ENCODE data around the gene JAM3. TPM values are rescaled to one million over a fixed set of nuclear protein-coding genes. Genes with fewer than 3 reads are reported as not detected.
A peak's percentile ranks its signal among the peaks of the same experiment; 100 is the strongest.
"Not testable (repeated sequence)": the region's sequence is repeated elsewhere in the genome, so short reads cannot be mapped to it uniquely, and the experiment has no call there.

JAM3 gene
- total RNA-seq, 1 experiment from 2014 or later = 34.4 TPM

GRCh38 chr11:134086376-134086775 is 17.5 kb downstream of the JAM3 start:
- no peak for DNase-seq
- Histone ChIP-seq H3K27me3 (ENCODE audit: control insufficient read depth, insufficient read depth, low read length) (no peaks in the 10 kb centered on the region), H3K36me3 (replicated peaks; ENCODE audit: control insufficient read depth, insufficient read depth, low read length) (no peaks in the 10 kb centered on the region), H3K4me3 (ENCODE audit: insufficient read depth, low read depth, low read length) (no peak overlapping the region)

- not testable (repeated sequence) for H3K36me3 ChIP-seq (replicated peaks; ENCODE audit: control insufficient read depth, insufficient read depth, low read length); DNase-seq; H3K27me3 ChIP-seq (ENCODE audit: control insufficient read depth, insufficient read depth, low read length); H3K4me3 ChIP-seq (ENCODE audit: insufficient read depth, low read depth, low read length)
Observed at GRCh38 chr11:134092006-134092405, 23.1 kb downstream of the JAM3 start.

GRCh38 chr11:134097166-134097565 is 28.3 kb downstream of the JAM3 start:
- Histone ChIP-seq H3K4me3 (ENCODE audit: insufficient read depth, low read depth, low read length) (no peak overlapping the region), H3K27me3 (ENCODE audit: control insufficient read depth, insufficient read depth, low read length) (no peaks in the 10 kb centered on the region), H3K36me3 (replicated peaks; ENCODE audit: control insufficient read depth, insufficient read depth, low read length) (no peaks in the 10 kb centered on the region)
- no peak for DNase-seq

- no peaks in the 10 kb centered on the region for H3K36me3 ChIP-seq (replicated peaks; ENCODE audit: control insufficient read depth, insufficient read depth, low read length)
- H3K4me3 ChIP-seq (ENCODE audit: insufficient read depth, low read depth, low read length) = no peak overlapping the region
- H3K27me3 ChIP-seq (ENCODE audit: control insufficient read depth, insufficient read depth, low read length) = no peaks in the 10 kb centered on the region
- peak; percentile 30 for DNase-seq
Observed at GRCh38 chr11:134098566-134099184, 29.8 kb downstream of the JAM3 start.

- no peaks in the 10 kb centered on the region for H3K27me3 ChIP-seq (ENCODE audit: control insufficient read depth, insufficient read depth, low read length)
- H3K4me3 ChIP-seq (ENCODE audit: insufficient read depth, low read depth, low read length) = no peak overlapping the region
- H3K36me3 ChIP-seq (replicated peaks; ENCODE audit: control insufficient read depth, insufficient read depth, low read length) = no peaks in the 10 kb centered on the region
- DNase-seq = no peak
Observed at GRCh38 chr11:134100171-134100570, 31.3 kb downstream of the JAM3 start.

GRCh38 chr11:134101282-134101681 is 32.4 kb downstream of the JAM3 start:
- no peak for DNase-seq
- Histone ChIP-seq H3K27me3 (ENCODE audit: control insufficient read depth, insufficient read depth, low read length) (no peaks in the 10 kb centered on the region), H3K4me3 (ENCODE audit: insufficient read depth, low read depth, low read length) (no peak overlapping the region), H3K36me3 (replicated peaks; ENCODE audit: control insufficient read depth, insufficient read depth, low read length) (no peaks in the 10 kb centered on the region)

- H3K36me3 ChIP-seq (replicated peaks; ENCODE audit: control insufficient read depth, insufficient read depth, low read length) = no peaks in the 10 kb centered on the region; the same call in 1 of the 2 replicates
- H3K27me3 ChIP-seq (ENCODE audit: control insufficient read depth, insufficient read depth, low read length) = no peaks in the 10 kb centered on the region
- DNase-seq = no peak
- H3K4me3 ChIP-seq (ENCODE audit: insufficient read depth, low read depth, low read length) = no peak overlapping the region
Observed at GRCh38 chr11:134110252-134110815, 41.5 kb downstream of the JAM3 start.

GRCh38 chr11:134113787-134114186 is 44.9 kb downstream of the JAM3 start:
- H3K36me3 ChIP-seq (replicated peaks; ENCODE audit: control insufficient read depth, insufficient read depth, low read length); H3K27me3 ChIP-seq (ENCODE audit: control insufficient read depth, insufficient read depth, low read length): not testable (repeated sequence)

GRCh38 chr11:134116210-134116609 is 47.3 kb downstream of the JAM3 start:
- Histone ChIP-seq H3K36me3 (replicated peaks; ENCODE audit: control insufficient read depth, insufficient read depth, low read length) (no peaks in the 10 kb centered on the region; the same call in 1 of the 2 replicates), H3K27me3 (ENCODE audit: control insufficient read depth, insufficient read depth, low read length) (no peaks in the 10 kb centered on the region), H3K4me3 (ENCODE audit: insufficient read depth, low read depth, low read length) (no peak overlapping the region)
- DNase-seq = no peak

More at GRCh38 chr11:134113787-134114186, 44.9 kb downstream of the JAM3 start:
- H3K4me3 ChIP-seq (ENCODE audit: insufficient read depth, low read depth, low read length); DNase-seq: not testable (repeated sequence)

- DNase-seq = no peak
- Histone ChIP-seq H3K27me3 (ENCODE audit: control insufficient read depth, insufficient read depth, low read length) (no peaks in the 10 kb centered on the region), H3K4me3 (ENCODE audit: insufficient read depth, low read depth, low read length) (no peak overlapping the region), H3K36me3 (replicated peaks; ENCODE audit: control insufficient read depth, insufficient read depth, low read length) (no peaks in the 10 kb centered on the region)
Observed at GRCh38 chr11:134118006-134118405, 49.1 kb downstream of the JAM3 start.

GRCh38 chr11:134119094-134119493 is 50.2 kb downstream of the JAM3 start:
- Histone ChIP-seq H3K27me3 (ENCODE audit: control insufficient read depth, insufficient read depth, low read length) (no peaks in the 10 kb centered on the region), H3K36me3 (replicated peaks; ENCODE audit: control insufficient read depth, insufficient read depth, low read length) (no peaks in the 10 kb centered on the region), H3K4me3 (ENCODE audit: insufficient read depth, low read depth, low read length) (no peak overlapping the region)
- no peak for DNase-seq

GRCh38 chr11:134120143-134120850 is 51.4 kb downstream of the JAM3 start:
- Histone ChIP-seq H3K36me3 (replicated peaks; ENCODE audit: control insufficient read depth, insufficient read depth, low read length) (no peaks in the 10 kb centered on the region), H3K4me3 (ENCODE audit: insufficient read depth, low read depth, low read length) (no peak overlapping the region), H3K27me3 (ENCODE audit: control insufficient read depth, insufficient read depth, low read length) (peaks cover 2% of the 10 kb centered on the region)
- DNase-seq = no peak

GRCh38 chr11:134120921-134121526 is 52.2 kb downstream of the JAM3 start:
- no peak overlapping the region for H3K4me3 ChIP-seq (ENCODE audit: insufficient read depth, low read depth, low read length)
- H3K36me3 ChIP-seq (replicated peaks; ENCODE audit: control insufficient read depth, insufficient read depth, low read length) = no peaks in the 10 kb centered on the region
- no peak for DNase-seq
- peaks cover 2% of the 10 kb centered on the region for H3K27me3 ChIP-seq (ENCODE audit: control insufficient read depth, insufficient read depth, low read length)

GRCh38 chr11:134124660-134125451 is 56.0 kb downstream of the JAM3 start:
- Histone ChIP-seq H3K36me3 (replicated peaks; ENCODE audit: control insufficient read depth, insufficient read depth, low read length) (no peaks in the 10 kb centered on the region), H3K27me3 (ENCODE audit: control insufficient read depth, insufficient read depth, low read length) (peaks cover 2% of the 10 kb centered on the region), H3K4me3 (ENCODE audit: insufficient read depth, low read depth, low read length) (peak overlapping the region; percentile 14; the same call in 1 of the 2 replicates)
- peak; percentile 85 for DNase-seq
